GM06990 (cell line): ENCODE measurements around the gene CLDN17.

Experiments
- DNase-seq: peaks from one replicate; pipeline ENCODE4 v3.0.0-alpha.2; 2011; ENCODE audit not compliant: insufficient read length; ENCODE audit errors: extremely low read depth
- H3K27me3 ChIP-seq: replicated peaks from 2 replicates; pipeline ENCODE4 v1.6.0; 2011; ENCODE audit warnings: low read length; ENCODE audit not compliant: control insufficient read depth, insufficient read depth
- H3K36me3 ChIP-seq: 2 replicates; pipeline ENCODE4 v1.5.1; 2011; ENCODE audit warnings: low read length; ENCODE audit not compliant: control insufficient read depth, insufficient read depth
- H3K4me3 ChIP-seq: replicated peaks from 2 replicates; pipeline ENCODE4 v1.5.1; 2011; ENCODE audit warnings: low read depth, mild to moderate bottlenecking, control low read depth, low read length
- CTCF ChIP-seq: IDR thresholded peaks from 2 replicates; pipeline ENCODE4 v1.5.1; 2011; ENCODE audit warnings: low read length, control low read depth, mild to moderate bottlenecking, inconsistent platforms; ENCODE audit not compliant: insufficient read depth, poor library complexity, severe bottlenecking

Gene CLDN17

GRCh38 chr21:30152792-30153191 lies 13.8 kb downstream of the CLDN17 start:
- no peak for TF ChIP-seq CTCF
- DNase-seq: no peak
- Histone ChIP-seq H3K36me3 (no peaks in the 10 kb centered on the region), H3K27me3 (no peaks in the 10 kb centered on the region), H3K4me3 (no peak overlapping the region)

DNA sequence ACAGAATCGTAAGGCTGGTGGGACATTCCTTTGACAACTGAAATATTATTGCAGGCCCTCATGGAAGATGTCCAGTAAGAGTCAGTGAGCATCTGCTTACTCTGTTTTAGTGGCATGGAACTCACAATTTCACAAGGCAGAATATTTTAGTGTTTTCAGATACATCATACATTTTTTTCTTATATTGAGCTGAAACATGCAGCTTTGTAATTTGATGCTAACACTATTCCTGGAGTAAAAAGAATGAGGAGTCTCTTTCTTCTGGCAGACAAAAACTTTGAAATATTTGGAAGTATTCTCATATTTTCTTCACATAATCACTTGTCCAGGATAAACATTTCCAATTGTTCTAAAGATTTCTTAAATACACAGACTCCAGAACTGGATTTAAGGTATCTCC lies 17.7 kb downstream of the CLDN17 start:
- TF ChIP-seq CTCF: no peak
- Histone ChIP-seq H3K27me3 (no peaks in the 10 kb centered on the region), H3K36me3 (no peaks in the 10 kb centered on the region), H3K4me3 (no peak overlapping the region)
- DNase-seq: no peak

DNA sequence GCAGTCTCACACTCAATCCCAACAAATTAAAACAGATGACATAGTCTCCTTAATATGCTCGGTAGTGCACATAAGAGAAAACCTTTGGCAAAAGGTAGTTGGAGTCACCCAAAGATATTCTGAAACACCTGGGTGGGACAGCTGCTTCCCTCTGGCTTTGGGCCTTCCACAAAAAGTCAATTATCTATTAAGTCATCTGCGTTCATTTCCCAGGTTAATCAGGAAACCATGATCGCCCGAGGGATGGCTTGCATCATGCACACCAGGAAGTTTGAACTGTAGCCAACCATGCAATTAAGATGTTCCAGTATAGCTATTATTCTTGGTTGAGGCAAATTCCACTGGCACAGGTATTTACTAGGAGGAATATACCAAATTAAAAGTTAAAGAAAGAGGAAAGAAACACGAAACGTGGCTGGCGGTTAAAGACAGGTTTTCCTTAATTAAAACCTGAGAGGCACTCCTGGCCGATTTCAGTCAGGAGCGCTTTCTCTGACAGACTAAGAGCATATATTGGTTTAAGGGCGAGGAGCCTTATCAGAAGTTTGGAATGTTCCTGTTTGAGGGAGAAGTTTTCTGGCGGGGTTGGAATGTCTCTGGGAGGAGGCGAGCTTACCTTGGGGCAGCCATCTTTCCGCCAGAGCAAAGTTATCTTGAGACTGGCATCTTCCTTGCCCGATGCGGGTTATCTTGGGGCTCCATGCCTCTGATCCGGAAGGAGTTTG lies 19.9 kb downstream of the CLDN17 start:
- H3K27me3 ChIP-seq: no peaks in the 10 kb centered on the region
- TF ChIP-seq CTCF: no peak
- no peaks in the 10 kb centered on the region for H3K36me3 ChIP-seq
- no peak for DNase-seq
- H3K4me3 ChIP-seq: no peak overlapping the region

- H3K36me3 ChIP-seq: no peaks in the 10 kb centered on the region
- no peak for DNase-seq
- TF ChIP-seq CTCF: no peak
- H3K27me3 ChIP-seq: no peaks in the 10 kb centered on the region
- H3K4me3 ChIP-seq: no peak overlapping the region
Measured at GRCh38 chr21:30138483-30138882, 28.1 kb downstream of the CLDN17 start.

GRCh38 chr21:30129246-30129645 lies 37.4 kb downstream of the CLDN17 start:
- Histone ChIP-seq H3K4me3 (no peak overlapping the region), H3K36me3 (no peaks in the 10 kb centered on the region), H3K27me3 (no peaks in the 10 kb centered on the region)
- DNase-seq: no peak
- TF ChIP-seq CTCF: no peak

DNA sequence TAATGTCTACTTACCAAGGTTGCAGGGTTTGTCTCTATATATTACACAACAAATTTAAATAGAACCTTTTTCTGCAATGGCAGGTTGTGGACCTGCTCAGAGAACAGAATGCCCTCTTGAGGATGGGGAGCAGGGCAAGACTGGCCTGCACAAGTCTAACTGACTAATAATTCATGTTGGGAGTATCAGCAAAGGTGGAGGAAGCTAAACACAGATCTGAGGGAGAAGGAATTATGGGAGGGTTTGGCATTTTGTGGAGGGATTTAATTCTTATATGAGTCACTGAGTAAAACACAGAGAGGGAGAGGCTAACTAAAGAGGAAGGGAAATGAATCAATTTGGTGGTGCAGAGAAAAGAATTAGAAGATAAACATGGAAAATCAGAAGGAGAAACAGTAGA lies 40.0 kb downstream of the CLDN17 start:
- TF ChIP-seq CTCF: no peak
- Histone ChIP-seq H3K36me3 (no peaks in the 10 kb centered on the region), H3K27me3 (no peaks in the 10 kb centered on the region), H3K4me3 (no peak overlapping the region)
- DNase-seq: no peak
